Measurements from ENCODE around the gene GNB3.

GNB3 gene

GRCh38 chr12:6824085-6824775 lies 16.5 kb upstream of the GNB3 start:
- DNase-seq, result no peak

GRCh38 chr12:6824901-6825381 lies 15.8 kb upstream of the GNB3 start:
- DNase-seq, result no peak

- DNase-seq, result peak; percentile 73 to 87
Observed at GRCh38 chr12:6825398-6826124, 15.2 kb upstream of the GNB3 start.

- DNase-seq, result no peak
Observed at GRCh38 chr12:6826125-6826733, 14.5 kb upstream of the GNB3 start.

- no peak for DNase-seq
Observed at GRCh38 chr12:6826734-6827436, 13.8 kb upstream of the GNB3 start.

- DNase-seq, result peak; percentile 50 to 55
Observed at GRCh38 chr12:6827437-6827911, 13.3 kb upstream of the GNB3 start.

GRCh38 chr12:6827982-6828780 lies 12.5 kb upstream of the GNB3 start, which contains the start of gene P3H3:
TSS of gene P3H3 (plus strand) at chr12:6828407. CDS start at chr12:6828441, 34 bp downstream.
- no peak for DNase-seq

- peak; percentile 31 to 45 for DNase-seq
Observed at GRCh38 chr12:6828781-6829535, 11.8 kb upstream of the GNB3 start.

- no peak for DNase-seq
Observed at GRCh38 chr12:6829536-6830220, 11.0 kb upstream of the GNB3 start.

GRCh38 chr12:6830286-6830890 lies 10.3 kb upstream of the GNB3 start:
- DNase-seq, result no peak

GRCh38 chr12:6830999-6831398 lies 9.7 kb upstream of the GNB3 start:
- DNase-seq, result no peak

- no peak for DNase-seq
Observed at GRCh38 chr12:6831450-6831995, 9.2 kb upstream of the GNB3 start.

- DNase-seq, result no peak
Observed at GRCh38 chr12:6832125-6832524, 8.6 kb upstream of the GNB3 start.

- no peak for DNase-seq
Observed at GRCh38 chr12:6833189-6833890, 7.4 kb upstream of the GNB3 start.

GRCh38 chr12:6834254-6834653 lies 6.5 kb upstream of the GNB3 start:
- no peak for DNase-seq

GRCh38 chr12:6834873-6835272 lies 5.9 kb upstream of the GNB3 start:
- no peak for DNase-seq

GRCh38 chr12:6836851-6837250 lies 3.9 kb upstream of the GNB3 start:
- DNase-seq, result no peak

- no peak for DNase-seq
Observed at GRCh38 chr12:6837370-6838060, 3.2 kb upstream of the GNB3 start.

- DNase-seq, result no peak
Observed at GRCh38 chr12:6838854-6839253, 1.9 kb upstream of the GNB3 start.
